GM06990 (cell line): Measurements from ENCODE around the gene IRF4.

Experiments used
- DNase-seq: peaks from one replicate; pipeline ENCODE4 v3.0.0-alpha.2; 2011; ENCODE audit not compliant: insufficient read length; ENCODE audit errors: extremely low read depth
- H3K27me3 ChIP-seq: replicated peaks from 2 replicates; pipeline ENCODE4 v1.6.0; 2011; ENCODE audit warnings: low read length; ENCODE audit not compliant: control insufficient read depth, insufficient read depth
- H3K36me3 ChIP-seq: 2 replicates; pipeline ENCODE4 v1.5.1; 2011; ENCODE audit warnings: low read length; ENCODE audit not compliant: control insufficient read depth, insufficient read depth
- H3K4me3 ChIP-seq: replicated peaks from 2 replicates; pipeline ENCODE4 v1.5.1; 2011; ENCODE audit warnings: low read depth, mild to moderate bottlenecking, control low read depth, low read length
- CTCF ChIP-seq: IDR thresholded peaks from 2 replicates; pipeline ENCODE4 v1.5.1; 2011; ENCODE audit warnings: low read length, control low read depth, mild to moderate bottlenecking, inconsistent platforms; ENCODE audit not compliant: insufficient read depth, poor library complexity, severe bottlenecking

The IRF4 gene

GRCh38 chr6:352474-352873, 39.1 kb upstream of the IRF4 start:
- H3K36me3 ChIP-seq: peaks cover 24% of the 10 kb centered on the region
- TF ChIP-seq CTCF: no peak
- no peak overlapping the region for H3K4me3 ChIP-seq
- no peak for DNase-seq
- H3K27me3 ChIP-seq: no peaks in the 10 kb centered on the region

DNA sequence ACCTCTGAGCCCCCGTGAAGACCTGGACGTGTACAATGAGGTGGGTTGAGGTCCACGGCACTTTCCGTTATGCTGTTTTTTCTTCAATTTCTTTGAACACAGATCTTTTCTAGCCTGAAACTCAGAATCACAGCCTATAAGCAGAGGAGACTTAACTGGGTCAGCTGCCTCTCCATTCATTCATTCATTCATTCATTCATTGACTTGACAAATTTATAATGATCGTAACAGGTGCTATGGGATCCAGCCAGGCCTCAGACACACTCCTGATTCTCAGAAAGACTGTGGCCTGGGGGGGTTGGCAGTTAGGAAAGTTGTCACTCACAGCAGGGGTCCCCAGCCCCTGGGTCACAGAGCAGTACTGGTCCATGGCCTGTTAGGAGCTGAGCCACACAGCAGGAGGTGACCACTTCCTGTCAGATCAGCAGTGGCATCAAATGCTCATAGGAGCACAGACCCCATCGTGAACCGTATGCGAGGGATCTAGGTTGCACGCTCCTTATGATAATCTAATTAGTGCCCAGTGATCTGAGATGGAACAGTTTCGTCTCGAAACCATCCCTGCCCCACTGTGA, 38.6 kb upstream of the IRF4 start:
- TF ChIP-seq CTCF: no peak
- no peaks in the 10 kb centered on the region for H3K27me3 ChIP-seq
- H3K36me3 ChIP-seq: peaks cover 21% of the 10 kb centered on the region

GRCh38 chr6:353642-354614, 37.6 kb upstream of the IRF4 start:
- Histone ChIP-seq H3K36me3 (peaks cover 12% of the 10 kb centered on the region), H3K27me3 (no peaks in the 10 kb centered on the region), H3K4me3 (no peak overlapping the region)
- no peak for TF ChIP-seq CTCF
- no peak for DNase-seq

More for the DNA sequence above, 38.6 kb upstream of the IRF4 start:
- no peak overlapping the region for H3K4me3 ChIP-seq
- no peak for DNase-seq

- DNase-seq: no peak
- H3K4me3 ChIP-seq: no peak overlapping the region
- peaks cover 5% of the 10 kb centered on the region for H3K36me3 ChIP-seq
- no peak for TF ChIP-seq CTCF
- H3K27me3 ChIP-seq: no peaks in the 10 kb centered on the region
Measured at GRCh38 chr6:354631-355280, 36.8 kb upstream of the IRF4 start.

DNA sequence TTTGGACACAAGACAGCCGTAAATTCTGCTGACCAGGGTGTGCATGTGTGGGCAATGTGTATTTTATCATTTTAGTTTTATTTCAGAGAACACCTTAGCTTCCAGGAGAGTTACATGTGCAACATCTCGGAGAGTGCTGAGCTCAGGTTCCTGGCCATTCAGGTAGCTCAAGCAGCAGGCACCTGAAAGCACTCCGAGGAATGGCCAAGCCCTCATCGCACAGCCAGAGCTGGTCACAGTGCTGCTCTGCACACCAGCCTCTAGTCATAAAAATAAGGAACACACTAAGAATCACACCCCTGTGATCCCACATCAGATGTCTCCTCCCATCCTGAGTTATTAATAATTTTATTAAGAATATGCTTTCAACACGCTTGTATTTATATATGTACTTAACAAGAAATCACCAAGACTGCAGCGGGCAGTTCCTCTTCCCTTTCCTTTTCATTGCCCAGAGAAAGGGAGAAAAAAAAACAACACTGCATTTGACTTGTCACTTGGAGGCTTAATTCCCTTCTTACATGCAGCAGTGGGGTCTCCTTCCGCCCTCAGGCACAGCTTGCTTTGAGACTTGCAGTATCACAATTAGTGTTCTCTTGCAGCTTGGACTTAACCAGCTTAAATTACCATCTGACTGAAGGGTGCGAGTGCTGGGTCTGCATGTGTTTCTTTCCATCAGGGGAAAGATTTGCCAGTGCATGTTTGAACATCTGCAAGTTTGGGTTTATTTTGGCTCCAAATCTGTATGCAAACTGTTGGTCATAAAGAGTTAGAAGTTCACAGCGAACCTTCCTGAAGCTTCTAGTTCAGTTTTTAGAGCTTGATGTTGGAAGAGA, 36.0 kb upstream of the IRF4 start:
- Histone ChIP-seq H3K4me3 (no peak overlapping the region), H3K27me3 (no peaks in the 10 kb centered on the region), H3K36me3 (peaks cover 4% of the 10 kb centered on the region)
- no peak for DNase-seq
- TF ChIP-seq CTCF: no peak
